ENCODE measurements around the gene TACR2. TPM values are rescaled to one million over a fixed set of nuclear protein-coding genes. Genes with fewer than 3 reads are reported as not detected.

Gene TACR2
- total RNA-seq, 5 donors from 2014 or later (not counting 1 experiment from before 2014, with no cell fraction given): not detected

DNA sequence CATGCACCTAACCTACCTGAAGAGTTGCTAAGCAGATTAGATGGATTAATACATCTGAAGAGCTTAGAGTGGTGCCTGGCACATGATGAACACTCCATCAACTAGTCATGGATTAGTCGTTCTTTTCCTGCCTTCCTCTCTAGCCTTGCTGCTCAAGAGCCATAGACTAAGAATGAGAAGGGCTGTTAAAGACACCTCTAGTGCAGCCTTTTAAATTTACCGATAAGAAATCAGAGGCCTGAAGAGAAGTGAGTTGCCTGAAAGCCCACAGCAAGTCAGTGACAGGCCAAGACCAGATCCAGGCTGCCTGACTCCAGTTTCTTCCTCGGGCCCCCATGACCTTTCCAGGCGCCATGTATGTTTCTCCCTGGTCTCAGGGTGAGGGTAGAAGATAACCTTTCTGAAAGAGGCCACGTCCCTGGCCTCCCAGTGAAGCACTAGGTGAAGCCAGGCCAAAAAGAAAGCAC, 41.1 kb upstream of the TACR2 start:
- ChIA-PET CTCF (no interaction called here), POLR2A (no interaction called here)
- ATAC-seq (replicated peaks in 1 of 4) (no peak), DNase-seq (no peak)
- Histone ChIP-seq H3K36me3 (ENCODE audit: control insufficient read depth in 2 of 2, extremely low read depth in 1 of 2, insufficient read depth in 1 of 2, low read length in 1 of 2) (no peaks in the 10 kb centered on the region), H3K4me3 (ENCODE audit: control insufficient read depth in 1 of 2, extremely low read depth in 1 of 2, low read length in 1 of 2) (no peak overlapping the region), H3K27ac (ENCODE audit: low read length) (no peak overlapping the region), H3K9me3 (no peaks in the 10 kb centered on the region), H3K4me1 (ENCODE audit: control insufficient read depth in 1 of 2, extremely low read depth in 1 of 2, insufficient read depth in 2 of 2, low read length in 2 of 2) (peaks cover 0 to 5% of the 10 kb centered on the region in 2 experiments), H3K27me3 (replicated peaks in 1 of 2; ENCODE audit: control insufficient read depth in 2 of 2, extremely low read depth in 1 of 2, insufficient read depth in 2 of 2, low read length in 1 of 2) (peaks cover 0 to 12% of the 10 kb centered on the region in 2 experiments)
- WGBS (ENCODE audit: insufficient coverage): 69% methylated on average over 3 of the region's 5 CpGs
- H3K4me3 Mint-ChIP-seq: no peak overlapping the region
- H3K9me3 Mint-ChIP-seq: no peaks in the 10 kb centered on the region
- peaks cover 0 to 19% (median 8%) of the 10 kb centered on the region in 3 donors for H3K4me1 Mint-ChIP-seq
- H3K27ac Mint-ChIP-seq: no peak overlapping the region
- peaks cover 2 to 3% of the 10 kb centered on the region in 2 donors for H3K27me3 Mint-ChIP-seq
- H3K36me3 Mint-ChIP-seq: no peaks in the 10 kb centered on the region

DNA sequence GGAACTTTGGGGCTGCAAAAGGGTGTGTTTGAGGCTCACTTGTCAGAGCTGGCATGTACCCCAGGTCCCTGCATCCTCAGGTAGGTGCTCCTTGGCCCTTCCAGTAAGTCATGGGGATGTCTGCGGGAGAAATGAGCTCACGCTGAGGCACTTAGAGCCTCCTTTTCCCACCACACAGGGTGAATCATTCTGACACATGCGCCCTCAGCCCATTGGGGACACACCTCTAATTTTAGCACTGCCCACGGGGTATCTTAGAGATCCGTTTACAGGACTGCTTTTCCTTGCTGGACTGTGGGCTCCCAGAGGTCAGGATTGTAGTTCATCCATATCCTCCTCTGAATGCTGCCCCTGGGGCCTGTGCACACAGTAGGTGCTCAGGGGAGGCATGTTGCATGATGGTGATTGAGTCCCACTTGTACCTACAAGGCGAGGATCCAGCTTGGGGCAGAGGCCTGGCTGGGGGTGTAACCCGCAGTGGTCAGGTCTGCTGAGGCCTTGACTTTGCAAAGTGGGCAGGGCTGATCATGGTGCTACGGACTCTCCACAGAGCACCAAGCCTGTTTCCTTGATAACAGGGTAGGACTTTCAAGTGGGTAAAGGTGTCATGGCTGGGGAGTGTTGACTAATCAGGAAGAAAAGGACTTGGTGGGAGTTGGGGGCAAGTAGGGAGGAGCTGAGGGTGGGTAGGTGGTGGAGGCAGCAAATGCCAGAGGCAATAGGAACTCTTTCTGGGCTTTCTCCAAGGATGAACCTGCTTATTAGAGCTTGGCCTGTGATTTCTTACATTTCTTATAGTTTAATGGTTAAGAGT, 40.4 kb upstream of the TACR2 start:
- Mint-ChIP-seq H3K27me3 (peaks cover 3 to 4% of the 10 kb centered on the region in 2 donors), H3K9me3 (no peaks in the 10 kb centered on the region), H3K36me3 (no peaks in the 10 kb centered on the region), H3K4me1 (peaks cover 3 to 22% (median 14%) of the 10 kb centered on the region in 3 donors), H3K27ac (no peak overlapping the region), H3K4me3 (no peak overlapping the region)
- peaks cover 0 to 16% of the 10 kb centered on the region in 2 experiments for H3K27me3 ChIP-seq (replicated peaks in 1 of 2; ENCODE audit: control insufficient read depth in 2 of 2, extremely low read depth in 1 of 2, insufficient read depth in 2 of 2, low read length in 1 of 2)
- no peak overlapping the region for H3K4me3 ChIP-seq (ENCODE audit: control insufficient read depth in 1 of 2, extremely low read depth in 1 of 2, low read length in 1 of 2)
- ATAC-seq (replicated peaks in 1 of 4): no peak
- no peaks in the 10 kb centered on the region for H3K36me3 ChIP-seq (ENCODE audit: control insufficient read depth in 2 of 2, extremely low read depth in 1 of 2, insufficient read depth in 1 of 2, low read length in 1 of 2)
- ChIA-PET POLR2A (no interaction called here), CTCF (no interaction called here)
- no peak for DNase-seq
- no peaks in the 10 kb centered on the region for H3K9me3 ChIP-seq
- H3K4me1 ChIP-seq (ENCODE audit: control insufficient read depth in 1 of 2, extremely low read depth in 1 of 2, insufficient read depth in 2 of 2, low read length in 2 of 2): peaks cover 0 to 7% of the 10 kb centered on the region in 2 experiments
- 78% methylated on average over 7 of the region's 8 CpGs for WGBS (ENCODE audit: insufficient coverage)
- H3K27ac ChIP-seq (ENCODE audit: low read length): no peak overlapping the region

DNA sequence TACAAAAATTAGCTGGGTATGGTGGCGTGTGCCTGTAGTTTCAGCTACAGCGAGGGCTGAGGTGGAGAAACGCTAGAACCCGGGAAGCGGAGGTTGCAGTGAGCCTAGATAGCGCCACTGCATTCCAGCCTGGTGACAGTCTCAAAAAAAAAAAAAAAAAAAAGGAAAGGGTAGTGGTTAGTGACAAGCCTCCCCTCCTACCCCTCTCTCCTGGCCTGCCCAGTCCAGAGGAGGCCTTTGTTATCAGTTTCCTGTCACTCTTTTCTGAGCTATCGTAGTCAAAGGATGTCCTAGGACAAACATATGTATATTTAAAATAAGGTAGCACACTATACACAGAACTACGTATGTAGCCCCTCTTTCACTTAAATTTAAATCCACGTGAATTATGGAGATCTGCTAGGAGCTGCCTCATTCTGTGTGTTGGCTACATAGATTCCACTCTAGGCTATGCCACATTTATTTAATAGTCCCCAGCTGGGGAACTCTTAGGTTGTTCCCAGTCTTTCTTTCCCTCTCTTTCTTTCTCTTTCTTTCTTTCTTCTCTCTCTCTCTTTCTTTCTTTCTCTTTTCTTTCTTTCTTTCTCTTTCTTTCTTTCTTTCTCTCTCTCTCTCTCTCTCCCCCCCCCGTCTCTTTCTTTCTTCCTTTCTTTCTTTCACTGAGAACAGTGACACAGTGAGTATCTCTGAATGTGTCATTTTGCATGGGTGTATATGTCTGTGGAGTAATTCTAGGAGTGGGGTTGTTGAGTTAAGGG, 38.5 kb upstream of the TACR2 start:
- Mint-ChIP-seq H3K27ac (no peak overlapping the region), H3K9me3 (no peaks in the 10 kb centered on the region), H3K27me3 (peaks cover 3 to 4% of the 10 kb centered on the region in 2 donors), H3K4me3 (no peak overlapping the region), H3K36me3 (no peaks in the 10 kb centered on the region), H3K4me1 (peaks cover 17 to 22% (median 17%) of the 10 kb centered on the region in 3 donors)
- Histone ChIP-seq H3K4me1 (ENCODE audit: control insufficient read depth in 1 of 2, extremely low read depth in 1 of 2, insufficient read depth in 2 of 2, low read length in 2 of 2) (peaks cover 0 to 15% of the 10 kb centered on the region in 2 experiments), H3K36me3 (ENCODE audit: control insufficient read depth in 2 of 2, extremely low read depth in 1 of 2, insufficient read depth in 1 of 2, low read length in 1 of 2) (no peaks in the 10 kb centered on the region), H3K27me3 (replicated peaks in 1 of 2; ENCODE audit: control insufficient read depth in 2 of 2, extremely low read depth in 1 of 2, insufficient read depth in 2 of 2, low read length in 1 of 2) (peaks cover 0 to 21% of the 10 kb centered on the region in 2 experiments), H3K27ac (ENCODE audit: low read length) (no peak overlapping the region), H3K9me3 (no peaks in the 10 kb centered on the region), H3K4me3 (ENCODE audit: control insufficient read depth in 1 of 2, extremely low read depth in 1 of 2, low read length in 1 of 2) (no peak overlapping the region)
- POLR2A ChIA-PET: interaction anchor here in 1 of 2 donors (0.6 kb wide), 1 partner anchor 29 kb away, joined by 10 read pairs; no protein-coding TSS in a partner anchor
- DNase-seq (no peak), ATAC-seq (replicated peaks in 1 of 4) (no peak)
- WGBS (ENCODE audit: insufficient coverage): 100% methylated on average over 2 of the region's 10 CpGs
- CTCF ChIA-PET: no interaction called here

DNA sequence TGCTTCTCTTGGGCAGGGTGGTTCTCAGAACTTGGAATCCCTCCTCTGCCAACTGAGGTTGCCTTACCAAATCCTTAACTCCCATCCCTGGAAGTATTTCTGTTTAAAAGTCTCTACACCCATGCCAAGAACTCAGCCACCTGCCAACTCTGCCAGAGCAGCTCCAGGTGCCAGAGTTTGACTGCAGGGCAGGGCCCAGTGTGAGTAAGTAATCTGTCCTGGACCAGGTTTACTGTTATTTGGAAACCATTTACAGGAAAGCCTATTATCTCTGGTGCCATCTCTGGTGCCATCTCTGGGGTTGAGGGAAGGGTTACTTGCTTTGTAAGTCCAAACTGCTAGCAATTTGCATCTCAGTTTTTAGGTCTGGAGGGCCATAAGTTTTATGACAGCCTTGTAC, 37.1 kb upstream of the TACR2 start:
- DNase-seq (no peak), ATAC-seq (replicated peaks in 1 of 4) (no peak)
- peaks cover 0 to 23% of the 10 kb centered on the region in 2 experiments for H3K4me1 ChIP-seq (ENCODE audit: control insufficient read depth in 1 of 2, extremely low read depth in 1 of 2, insufficient read depth in 2 of 2, low read length in 2 of 2)
- CTCF ChIA-PET: no interaction called here
- Mint-ChIP-seq H3K4me3 (peak overlapping the region in 1 of 3 donors; percentile 19), H3K9me3 (no peaks in the 10 kb centered on the region), H3K4me1 (peaks cover 23 to 24% (median 23%) of the 10 kb centered on the region in 3 donors), H3K27me3 (peaks cover 3 to 6% of the 10 kb centered on the region in 2 donors), H3K27ac (no peak overlapping the region), H3K36me3 (no peaks in the 10 kb centered on the region)
- H3K36me3 ChIP-seq (ENCODE audit: control insufficient read depth in 2 of 2, extremely low read depth in 1 of 2, insufficient read depth in 1 of 2, low read length in 1 of 2): no peaks in the 10 kb centered on the region
- H3K27me3 ChIP-seq (replicated peaks in 1 of 2; ENCODE audit: control insufficient read depth in 2 of 2, extremely low read depth in 1 of 2, insufficient read depth in 2 of 2, low read length in 1 of 2): peaks cover 0 to 21% of the 10 kb centered on the region in 2 experiments
- H3K27ac ChIP-seq (ENCODE audit: low read length): no peak overlapping the region
- no peak overlapping the region for H3K4me3 ChIP-seq (ENCODE audit: control insufficient read depth in 1 of 2, extremely low read depth in 1 of 2, low read length in 1 of 2)
- no peaks in the 10 kb centered on the region for H3K9me3 ChIP-seq
- POLR2A ChIA-PET: no interaction called here

DNA sequence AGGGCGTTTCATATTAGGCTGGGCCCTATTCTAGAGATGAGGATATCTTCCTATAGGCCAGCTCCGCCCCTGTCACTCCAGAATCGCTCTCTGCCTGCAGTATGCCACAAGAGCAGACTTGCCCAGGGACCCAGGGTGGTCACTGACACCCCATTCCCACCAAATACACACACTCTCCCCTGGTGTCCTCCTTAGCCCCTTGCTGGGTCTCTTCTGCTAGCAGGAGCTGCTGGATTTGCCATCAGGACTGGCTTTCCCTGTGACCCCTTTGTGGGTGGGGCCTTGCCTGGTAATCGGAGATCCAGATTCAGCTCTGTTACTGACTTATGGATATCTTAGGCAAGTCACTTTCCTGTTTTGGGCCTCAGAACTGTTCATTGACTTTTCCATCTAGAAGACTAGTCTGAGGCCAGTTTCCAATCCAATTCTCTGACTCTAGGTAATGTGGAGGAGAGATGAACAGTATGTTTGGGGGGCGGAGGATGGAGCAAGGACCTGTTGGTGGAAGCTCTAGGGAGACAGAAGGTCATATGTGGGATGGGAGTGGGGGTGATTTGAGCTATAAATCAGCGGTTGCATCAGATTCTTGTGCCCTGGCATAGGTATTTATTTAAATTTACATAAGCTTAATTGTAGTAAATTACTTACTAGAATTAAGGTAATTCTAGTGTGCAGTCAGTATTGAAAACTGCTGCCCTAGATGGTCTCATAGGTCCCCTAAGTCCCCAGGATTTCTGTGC, 36.1 kb upstream of the TACR2 start:
- POLR2A ChIA-PET: no interaction called here
- no peak overlapping the region for H3K27ac Mint-ChIP-seq
- H3K9me3 Mint-ChIP-seq: no peaks in the 10 kb centered on the region
- Histone ChIP-seq H3K9me3 (no peaks in the 10 kb centered on the region), H3K36me3 (ENCODE audit: control insufficient read depth in 2 of 2, extremely low read depth in 1 of 2, insufficient read depth in 1 of 2, low read length in 1 of 2) (no peaks in the 10 kb centered on the region), H3K27ac (ENCODE audit: low read length) (no peak overlapping the region), H3K27me3 (replicated peaks in 1 of 2; ENCODE audit: control insufficient read depth in 2 of 2, extremely low read depth in 1 of 2, insufficient read depth in 2 of 2, low read length in 1 of 2) (peaks cover 0 to 21% of the 10 kb centered on the region in 2 experiments), H3K4me3 (ENCODE audit: control insufficient read depth in 1 of 2, extremely low read depth in 1 of 2, low read length in 1 of 2) (no peak overlapping the region), H3K4me1 (ENCODE audit: control insufficient read depth in 1 of 2, extremely low read depth in 1 of 2, insufficient read depth in 2 of 2, low read length in 2 of 2) (peaks cover 0 to 23% of the 10 kb centered on the region in 2 experiments)
- ATAC-seq (replicated peaks in 1 of 4): no peak
- CTCF ChIA-PET: interaction anchor here in 1 of 2 donors (0.6 to 0.8 kb wide), 2 partner anchors 16 to 43 kb away, joined by 3 read pairs; no protein-coding TSS in a partner anchor
- peak overlapping the region; percentile 29 to 90 (median 87) for H3K4me3 Mint-ChIP-seq
- DNase-seq: no peak
- H3K36me3 Mint-ChIP-seq: no peaks in the 10 kb centered on the region
- peaks cover 3 to 6% of the 10 kb centered on the region in 2 donors for H3K27me3 Mint-ChIP-seq
- H3K4me1 Mint-ChIP-seq: peaks cover 23 to 29% (median 23%) of the 10 kb centered on the region in 3 donors
- WGBS (ENCODE audit: insufficient coverage): 87% methylated on average over 4 of the region's 6 CpGs

Data from T-cell (primary cell).